GM23248 (cell line): Measurements from ENCODE around the gene TBC1D1.

Experiments
- EZH2 ChIP-seq: fragments of 200-600 bp; sonication (generic); IDR thresholded peaks from 2 replicates; pipeline ENCODE4 v1.6.1; 2018; ENCODE audit warnings: antibody characterized with exemption, mild to moderate bottlenecking; ENCODE audit not compliant: insufficient read depth, poor library complexity, severe bottlenecking
- EZH2phosphoT487 ChIP-seq: fragments of 200-600 bp; sonication (generic); IDR thresholded peaks from 2 replicates; pipeline ENCODE4 v1.6.1; 2018; ENCODE audit warnings: antibody characterized with exemption, moderate library complexity, mild to moderate bottlenecking, low read depth; ENCODE audit not compliant: insufficient read depth

- no peak for TF ChIP-seq EZH2
- no peak for TF ChIP-seq EZH2phosphoT487
Measured at GRCh38 chr4:37977471-37978247, 86.8 kb downstream of the TBC1D1 start.
